Measurements from ENCODE around the gene FAR2.
"Not testable (repeated sequence)": the region's sequence is repeated elsewhere in the genome, so short reads cannot be mapped to it uniquely, and the experiment has no call there.

Gene FAR2

GRCh38 chr12:29148911-29149690, at the start of gene FAR2:
FAR2 (plus strand) TSS chr12:29149278; CDS start chr12:29270450, 121,172 bp downstream.
- peak; percentile 74 for DNase-seq

GRCh38 chr12:29102741-29103140, 46.3 kb upstream of the FAR2 start:
- no peak for DNase-seq

GRCh38 chr12:29103539-29103974, 45.5 kb upstream of the FAR2 start:
- peak; percentile 55 for DNase-seq

GRCh38 chr12:29104516-29104915, 44.6 kb upstream of the FAR2 start:
- no peak for DNase-seq

- DNase-seq: no peak
These were observed 38.3 kb upstream of the FAR2 start for GRCh38 chr12:29110506-29111442.

- no peak for DNase-seq
These were observed 36.0 kb upstream of the FAR2 start for GRCh38 chr12:29113101-29113500.

- DNase-seq: no peak
These were observed 32.7 kb upstream of the FAR2 start for GRCh38 chr12:29116414-29116813.

GRCh38 chr12:29131539-29131938, 17.5 kb upstream of the FAR2 start:
- DNase-seq: no peak

- DNase-seq: no peak
These were observed 16.8 kb upstream of the FAR2 start for GRCh38 chr12:29132316-29132715.

GRCh38 chr12:29133181-29133580, 15.9 kb upstream of the FAR2 start:
- DNase-seq: no peak

- no peak for DNase-seq
These were observed 15.4 kb upstream of the FAR2 start for GRCh38 chr12:29133680-29134079.

- DNase-seq: not testable (repeated sequence)
These were observed 10.8 kb upstream of the FAR2 start for GRCh38 chr12:29138256-29138655.

GRCh38 chr12:29138855-29139254, 10.2 kb upstream of the FAR2 start:
- not testable (repeated sequence) for DNase-seq

- no peak for DNase-seq
These were observed 3.5 kb upstream of the FAR2 start for GRCh38 chr12:29145372-29146170.

GRCh38 chr12:29146196-29146595, 2.9 kb upstream of the FAR2 start:
- DNase-seq: no peak

- DNase-seq: no peak
These were observed 1.1 kb upstream of the FAR2 start for GRCh38 chr12:29147731-29148595.

GRCh38 chr12:29148596-29148910, 525 bp upstream of the FAR2 start:
- DNase-seq: no peak

- peak; percentile 57 for DNase-seq
These were observed 708 bp downstream of the FAR2 start for GRCh38 chr12:29149691-29150281.

- DNase-seq: no peak
These were observed 1.4 kb downstream of the FAR2 start for GRCh38 chr12:29150462-29150861.

- DNase-seq: no peak
These were observed 3.3 kb downstream of the FAR2 start for GRCh38 chr12:29152223-29152868.

GRCh38 chr12:29152981-29153630, 4.0 kb downstream of the FAR2 start:
- no peak for DNase-seq

Measured in activated CD8-positive, alpha-beta memory T cell treated with anti-CD3 and anti-CD28 coated beads, Interleukin-2, amount 50 U/mL, for 48 hours (primary cell).